HG03139 (cell line): Measurements from ENCODE around the gene THBS1.
A peak's percentile ranks its signal among the peaks of the same experiment; 100 is the strongest.

ENCODE experiments used
- ATAC-seq: cut with Tn5 transposase; IDR thresholded peaks from one replicate; pipeline ENCODE4 v1.9.1; 2021; ENCODE audit not compliant: unreplicated experiment

THBS1 gene

DNA sequence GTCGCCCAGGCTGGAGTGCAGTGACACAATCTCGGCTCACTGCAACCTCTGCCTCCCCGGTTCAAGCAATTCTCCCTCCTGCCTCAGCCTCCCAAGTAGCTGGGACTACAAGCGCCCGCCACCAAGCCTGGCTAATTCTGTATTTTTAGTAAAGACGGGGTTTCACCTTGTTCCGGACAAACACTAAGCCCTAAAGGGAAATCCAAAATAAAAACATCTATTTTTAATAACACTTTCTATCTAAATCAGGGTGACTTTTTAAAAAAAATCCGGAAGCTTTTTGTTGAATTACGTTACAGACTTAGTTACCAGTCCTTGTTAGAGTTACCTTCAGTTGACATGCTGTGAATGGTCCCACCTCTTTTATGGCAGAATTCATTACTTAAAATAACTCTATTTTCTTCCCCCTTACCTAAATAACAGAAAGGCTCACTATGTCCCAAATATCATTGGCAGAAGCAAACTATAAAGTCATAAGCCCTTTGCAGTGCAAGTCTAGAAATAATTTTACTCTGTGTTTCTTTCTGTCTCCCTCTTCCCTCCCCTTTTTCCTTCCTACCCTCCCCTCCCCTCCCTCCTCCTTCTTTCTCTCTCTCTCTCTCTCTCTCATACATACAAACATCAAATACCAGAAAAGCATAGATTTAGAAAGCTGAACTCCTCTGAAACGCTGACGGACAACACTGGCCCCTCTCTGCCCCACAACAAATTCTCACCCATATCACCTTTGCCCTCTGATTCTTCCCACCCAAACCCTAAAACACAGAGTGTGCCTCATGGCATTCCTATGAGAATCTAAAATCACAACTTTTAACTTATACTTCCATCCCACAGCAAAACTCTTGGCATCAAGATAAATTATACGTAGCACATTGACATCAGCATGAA, 18.3 kb downstream of the THBS1 start:
- no peak for ATAC-seq

DNA sequence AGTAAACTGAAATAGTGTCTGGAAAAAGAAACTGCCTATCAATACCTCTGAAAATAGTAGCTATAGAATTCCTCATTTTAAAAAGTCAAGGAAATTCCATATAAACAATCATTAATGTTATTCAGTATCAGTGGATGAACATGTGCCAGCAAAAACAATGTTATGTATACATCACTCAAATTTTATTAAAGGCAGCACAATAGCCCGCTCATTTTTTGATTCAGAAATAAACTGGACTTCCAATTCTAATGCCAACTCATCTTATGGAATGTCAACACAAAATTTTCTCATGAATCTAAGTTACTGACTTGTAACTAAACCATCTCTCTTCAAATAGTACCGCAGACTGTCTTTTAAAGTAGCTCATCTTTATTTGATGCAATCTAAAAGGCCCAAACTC, 19.0 kb downstream of the THBS1 start:
- no peak for ATAC-seq

DNA sequence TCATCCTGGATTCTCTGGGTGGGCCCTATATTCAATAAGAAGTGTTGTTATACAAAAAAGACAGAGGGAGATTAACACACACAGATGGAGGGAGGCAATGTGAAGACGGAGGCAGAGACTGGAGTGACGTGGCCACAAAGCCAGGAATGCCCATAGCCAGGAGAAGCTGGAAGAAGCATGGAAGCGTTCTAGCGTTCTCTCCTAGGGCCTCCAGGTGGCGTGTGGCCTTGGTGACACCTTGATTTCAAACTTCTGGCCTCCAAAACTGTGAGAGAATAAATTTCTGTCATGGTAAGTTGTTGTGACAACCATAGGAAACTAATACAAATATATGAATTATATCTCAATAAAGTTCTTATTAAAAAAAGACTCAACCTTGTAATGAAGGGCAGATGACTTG, 21.3 kb downstream of the THBS1 start:
- ATAC-seq = no peak

DNA sequence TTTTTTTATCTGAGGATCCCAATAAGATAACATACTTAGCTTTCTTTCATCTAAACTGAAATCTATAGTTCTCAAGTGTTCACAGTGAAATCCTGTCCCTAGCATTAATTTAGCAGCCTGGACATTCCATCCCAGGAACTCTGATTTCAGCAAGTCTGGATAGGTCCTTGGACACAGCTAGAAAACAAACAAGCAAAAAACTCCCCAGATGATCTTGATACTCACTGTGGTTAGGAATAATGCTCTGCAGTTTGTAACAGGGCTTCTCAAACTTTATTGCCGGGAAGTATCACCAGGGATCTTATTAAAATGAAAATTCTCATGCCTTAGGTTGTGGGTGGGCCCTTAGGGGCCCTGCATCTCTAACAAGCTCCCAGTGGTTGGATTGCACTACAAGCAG, 24.3 kb downstream of the THBS1 start:
- no peak for ATAC-seq

DNA sequence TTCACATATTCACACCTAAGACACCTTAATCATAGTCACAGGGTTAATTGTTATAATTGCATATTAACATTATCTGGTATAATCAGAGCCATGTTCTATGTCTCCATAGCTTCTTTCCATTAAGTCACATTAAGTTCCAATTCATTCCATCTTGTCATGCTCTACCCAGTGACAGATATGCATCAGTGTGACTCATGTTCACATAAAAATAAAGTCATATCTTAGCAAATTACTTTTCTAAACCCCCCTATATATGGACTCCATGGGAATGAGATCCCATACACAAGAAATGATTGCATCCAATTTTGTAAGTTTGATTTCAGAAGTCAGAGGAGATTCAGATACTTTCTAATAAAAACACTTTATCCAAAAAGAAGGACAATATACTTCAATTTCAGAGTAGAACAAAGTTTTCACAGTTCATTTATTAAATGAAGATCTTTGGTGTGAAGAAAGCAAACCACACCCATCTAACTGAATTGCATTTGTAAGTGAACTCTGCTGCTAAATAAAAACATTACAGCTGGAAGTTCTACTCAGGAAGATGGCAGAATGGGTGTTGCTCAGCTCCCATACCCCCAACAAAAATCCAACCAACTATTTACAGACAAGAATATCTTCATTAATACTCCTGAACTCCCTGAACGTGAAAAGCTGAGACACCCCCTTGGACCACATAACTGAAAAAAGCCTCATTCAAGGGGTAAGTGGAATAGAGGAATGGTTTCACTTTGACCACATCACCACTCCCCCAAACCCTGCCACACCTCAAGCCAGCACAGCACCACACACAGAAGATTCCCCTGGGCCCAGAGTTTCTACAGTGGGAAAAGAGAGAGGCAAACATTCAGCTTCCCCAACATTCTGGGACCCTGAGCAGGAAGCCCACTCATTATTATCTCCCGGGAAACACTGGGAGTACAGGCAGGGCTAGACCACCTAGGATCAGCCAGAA, 27.6 kb downstream of the THBS1 start:
- no peak for ATAC-seq

DNA sequence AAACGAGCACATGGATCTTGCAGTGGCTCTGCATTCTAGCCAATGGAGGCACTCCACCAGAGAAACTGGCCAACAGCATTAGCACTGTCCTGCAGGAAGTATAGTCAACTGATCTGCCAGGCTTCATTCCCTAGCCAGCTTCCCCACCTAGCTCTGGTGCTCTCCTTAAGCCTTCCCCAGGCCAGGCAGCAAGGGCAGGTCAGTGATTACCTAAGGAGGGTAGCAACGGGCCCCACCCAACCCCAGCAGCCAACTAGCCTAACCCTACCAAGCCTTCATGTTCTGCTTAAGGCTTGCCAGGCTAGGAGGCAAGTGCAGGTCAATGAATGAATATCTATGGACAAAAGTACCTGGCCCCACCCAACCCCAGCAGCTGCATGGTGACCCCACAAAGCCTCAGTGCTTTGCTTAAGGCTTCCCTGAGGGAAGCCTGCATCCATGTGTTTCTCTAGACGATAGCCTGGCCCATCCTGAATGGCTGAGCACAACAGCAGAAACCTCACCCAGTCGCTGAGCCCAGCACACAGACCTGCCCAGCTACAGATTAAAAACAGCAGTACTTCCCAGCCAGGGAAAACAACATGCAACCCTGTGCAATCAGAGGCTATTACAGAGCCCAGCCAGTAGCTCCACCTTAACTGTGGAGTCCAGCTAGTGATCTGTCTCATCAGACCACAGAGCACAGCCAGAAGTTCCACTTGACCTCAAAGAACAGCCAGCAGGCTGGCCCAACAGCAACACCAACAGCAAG, 28.5 kb downstream of the THBS1 start:
- no peak for ATAC-seq

DNA sequence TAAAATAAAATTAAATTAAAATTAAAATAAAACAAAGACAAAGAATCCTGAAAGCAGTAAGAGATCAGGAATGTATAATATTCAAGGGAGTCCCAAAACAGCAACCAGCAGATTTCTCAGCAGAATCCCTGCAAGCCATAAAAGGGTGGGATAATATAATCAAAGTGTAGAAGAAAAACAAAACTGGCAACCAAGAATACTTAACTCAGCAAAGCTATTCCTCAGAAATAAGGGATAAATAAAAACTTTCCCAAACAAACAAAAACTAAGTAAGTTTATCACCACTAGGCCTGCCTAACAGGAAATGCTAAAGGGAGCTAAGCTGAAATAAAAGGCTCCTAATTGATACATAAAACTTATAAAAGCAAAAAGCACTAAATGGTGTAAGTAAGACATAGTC, 29.8 kb downstream of the THBS1 start:
- no peak for ATAC-seq

DNA sequence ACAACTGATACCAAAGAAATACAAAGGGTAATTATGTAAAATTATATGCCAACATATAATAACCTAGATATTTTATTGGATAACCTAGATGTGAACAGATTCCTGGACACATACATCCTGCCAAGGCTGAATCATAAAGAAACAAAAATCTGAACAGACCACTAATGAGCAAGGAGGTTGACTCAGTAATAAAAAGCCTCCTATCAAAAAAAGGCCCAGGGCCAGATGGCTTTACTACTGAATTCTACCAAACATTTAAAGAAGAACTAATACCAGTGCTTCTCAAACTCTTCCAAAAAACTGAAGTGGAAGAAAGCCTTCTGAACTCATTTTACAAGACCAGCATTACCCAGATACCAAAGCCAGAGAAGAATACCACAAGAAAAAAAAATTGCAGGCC, 32.4 kb downstream of the THBS1 start:
- ATAC-seq = no peak

DNA sequence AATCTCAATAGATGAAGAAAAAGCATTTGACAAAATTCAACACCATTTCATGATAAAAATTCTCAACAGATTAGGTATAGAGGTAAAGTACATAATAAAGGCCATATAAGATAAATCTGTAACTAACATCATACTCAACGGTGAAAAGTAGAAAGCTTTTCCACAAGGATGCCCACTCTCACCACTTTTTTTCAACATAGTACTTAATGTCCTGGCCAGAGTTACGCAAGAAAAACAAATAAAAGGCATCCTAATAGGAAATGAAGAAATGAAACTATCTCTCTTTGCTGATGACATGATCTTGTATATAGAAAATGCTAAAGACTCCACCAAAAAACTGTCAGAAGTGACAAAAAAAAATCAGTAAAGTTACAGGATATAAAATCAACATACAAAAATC, 33.0 kb downstream of the THBS1 start:
- ATAC-seq = no peak

DNA sequence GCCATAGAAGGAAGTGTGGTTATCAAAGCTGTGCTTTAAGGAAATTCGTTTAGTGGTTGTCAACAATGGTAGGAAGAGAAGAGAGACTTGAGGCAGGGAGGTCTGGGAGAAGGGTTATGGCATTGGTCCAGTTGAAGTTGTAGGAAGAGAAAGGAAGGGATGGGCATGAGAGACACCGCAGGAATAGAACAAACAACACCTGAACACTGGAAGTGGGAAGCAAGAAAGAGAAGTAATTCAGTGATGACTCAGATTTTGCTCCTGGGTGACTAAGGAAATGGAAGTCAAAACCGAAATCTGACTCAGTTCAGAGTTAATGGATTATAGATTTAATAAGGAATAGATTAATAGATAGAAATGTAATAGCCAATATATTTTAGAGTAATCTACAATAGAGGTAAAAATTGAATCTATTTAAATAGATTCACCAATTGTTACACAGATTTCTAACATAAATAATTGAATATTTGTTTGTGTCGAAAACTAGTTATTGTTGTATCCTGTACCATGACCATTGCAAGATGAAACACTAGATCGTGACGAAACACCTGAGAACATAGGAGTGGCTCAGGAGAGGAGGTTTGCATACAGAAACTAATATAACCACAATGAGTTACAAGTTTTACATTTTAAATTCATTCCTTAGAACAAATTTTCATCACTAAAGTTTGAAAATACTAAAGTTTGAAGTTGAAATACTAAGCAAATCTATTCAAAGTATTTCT, 36.0 kb downstream of the THBS1 start:
- no peak for ATAC-seq

DNA sequence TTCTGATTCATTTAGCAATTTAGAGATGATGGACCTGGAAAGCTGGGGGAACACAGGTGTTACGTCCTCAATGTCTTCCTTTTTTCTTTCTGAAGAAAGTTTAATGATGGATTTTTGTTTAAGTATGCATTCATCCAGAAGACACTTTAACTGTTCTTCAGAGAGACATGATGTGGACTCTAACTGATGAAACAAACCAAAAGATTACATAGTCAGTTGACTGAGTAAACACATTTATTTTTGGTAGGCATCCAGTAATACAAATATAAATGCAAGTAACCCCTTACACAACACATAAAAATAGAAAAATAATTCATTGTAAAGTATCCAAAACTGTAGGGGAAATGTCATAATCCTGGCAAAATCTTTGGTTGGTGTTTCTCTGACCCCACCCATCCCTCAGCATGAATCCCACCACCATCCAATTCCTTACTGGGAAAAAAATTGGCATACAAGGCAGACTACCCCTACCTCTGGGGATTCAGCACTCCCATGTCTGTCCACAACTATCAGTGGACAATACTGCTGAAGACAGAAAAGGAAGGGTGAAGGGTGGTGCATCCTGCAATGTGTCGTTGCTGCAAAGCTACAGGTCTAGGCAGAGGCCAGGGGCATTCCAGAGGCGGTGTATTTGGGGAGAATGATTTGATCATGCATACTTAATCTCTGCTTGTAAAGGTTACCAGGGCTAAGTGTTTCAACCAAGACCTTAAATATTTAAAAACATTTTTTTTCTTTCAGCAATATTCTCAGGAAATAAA, 37.4 kb downstream of the THBS1 start:
- no peak for ATAC-seq

DNA sequence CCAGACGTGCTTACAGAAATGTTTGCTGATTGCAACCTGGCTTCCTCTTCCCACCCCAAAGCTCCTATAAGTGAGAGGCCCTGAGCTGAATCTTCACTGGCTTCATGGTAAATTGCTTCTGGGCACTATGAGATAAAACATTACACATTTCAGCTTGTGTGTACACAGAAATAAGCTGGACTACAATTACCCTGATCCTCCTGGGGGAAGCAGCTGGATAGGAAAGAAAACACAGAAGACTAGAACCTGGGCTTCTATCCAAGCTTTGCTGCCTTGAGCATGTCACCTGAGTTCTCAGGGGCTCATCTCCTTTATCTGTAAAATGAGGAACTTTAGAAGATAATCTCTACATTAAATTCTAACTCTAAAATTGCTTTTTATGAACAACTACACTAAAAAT, 40.3 kb downstream of the THBS1 start:
- ATAC-seq = no peak

DNA sequence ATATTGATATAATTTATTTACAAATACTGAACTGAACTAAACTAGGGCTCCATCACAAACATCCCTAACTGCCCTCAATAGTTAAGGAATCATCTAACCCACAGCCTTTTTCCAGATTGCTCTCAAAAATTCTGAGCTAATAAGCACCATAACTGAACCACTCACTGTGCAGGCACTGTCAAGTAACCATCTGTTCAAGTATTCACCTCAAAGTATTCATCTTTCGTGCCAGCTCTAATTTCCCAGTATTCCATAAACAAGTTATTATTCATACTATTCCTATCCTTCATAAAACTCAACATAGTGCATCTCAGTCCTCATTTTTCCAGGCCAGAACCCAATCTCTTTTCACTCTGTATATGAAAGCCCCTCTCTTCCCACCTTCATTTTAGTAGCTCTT, 41.1 kb downstream of the THBS1 start:
- ATAC-seq = no peak

DNA sequence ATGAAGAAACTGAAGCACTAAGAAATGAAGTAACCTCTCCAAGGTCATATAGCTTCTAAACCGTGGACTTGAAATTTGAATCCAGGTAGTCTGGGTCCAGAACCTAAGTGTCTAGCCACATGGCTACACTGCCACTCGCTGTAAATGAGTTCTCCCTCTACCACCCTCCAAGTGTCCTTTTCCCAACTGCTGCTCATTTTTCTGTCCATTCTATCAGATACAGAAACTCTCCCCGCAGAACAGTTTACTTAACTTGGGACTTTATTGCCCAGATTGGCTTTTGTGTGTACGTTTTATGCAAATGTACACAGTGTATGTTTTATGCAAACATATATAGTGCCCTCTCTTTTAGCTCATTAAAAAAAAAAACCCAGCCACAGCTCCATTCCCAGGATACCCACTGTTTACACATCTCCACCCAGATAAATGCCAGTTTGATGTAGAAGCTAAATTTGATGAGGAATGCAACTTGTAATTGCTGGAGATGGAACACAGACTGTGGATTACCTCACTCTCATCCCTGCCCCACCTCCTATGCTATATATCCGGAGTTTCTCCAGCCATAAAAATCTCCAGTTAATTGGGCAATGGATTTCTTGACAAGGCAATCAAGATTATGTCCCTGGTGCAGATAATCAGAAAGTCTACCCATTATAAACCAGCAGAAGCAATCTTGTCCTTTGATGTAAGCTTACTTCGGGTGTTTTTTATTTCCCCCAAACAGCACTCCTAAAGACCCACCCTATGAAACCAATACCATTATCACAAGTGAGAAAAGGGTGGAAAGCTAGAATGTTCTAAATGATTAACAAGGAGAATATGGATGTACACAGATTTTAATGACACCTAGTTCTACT, 42.0 kb downstream of the THBS1 start:
- ATAC-seq = no peak

DNA sequence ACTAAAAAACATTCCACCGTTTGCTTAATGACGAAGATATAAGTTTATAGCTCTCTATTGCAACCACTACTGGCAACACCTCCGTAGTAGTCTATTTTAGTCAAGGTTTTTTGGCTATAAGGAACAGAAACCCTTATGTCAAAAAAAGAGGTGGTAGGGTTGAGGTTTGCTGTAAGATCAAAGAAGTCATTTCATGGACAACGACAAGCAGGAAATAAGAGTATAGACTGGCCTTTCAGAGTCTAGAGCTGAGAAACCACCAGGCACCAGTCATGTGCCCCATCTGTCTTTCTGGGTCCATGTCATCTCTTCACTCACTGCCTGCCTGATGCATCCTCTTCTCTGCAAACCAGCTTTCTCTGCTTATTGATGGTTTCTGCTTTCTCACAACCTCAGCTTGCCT, 42.7 kb downstream of the THBS1 start:
- peak; percentile 84 for ATAC-seq

DNA sequence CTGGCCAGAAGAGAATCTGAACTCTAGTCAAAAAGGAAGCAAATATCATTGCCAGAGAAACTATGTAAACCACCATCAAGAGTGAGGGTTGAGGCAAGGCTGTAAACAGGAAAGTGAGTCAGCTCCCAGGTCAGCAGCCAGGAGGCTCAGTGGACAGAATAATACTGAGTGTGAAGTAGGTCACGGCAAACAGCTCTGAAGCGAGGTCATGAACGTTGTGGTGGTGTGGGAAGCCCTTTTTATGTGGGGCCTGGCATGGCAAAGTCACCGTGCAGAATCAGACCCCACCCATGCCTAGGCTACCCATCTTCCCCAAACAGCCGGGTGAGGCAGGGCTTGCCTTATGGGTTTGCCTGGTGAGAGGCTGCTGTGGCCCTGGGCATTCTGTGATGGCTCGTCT, 43.9 kb downstream of the THBS1 start:
- ATAC-seq = no peak

DNA sequence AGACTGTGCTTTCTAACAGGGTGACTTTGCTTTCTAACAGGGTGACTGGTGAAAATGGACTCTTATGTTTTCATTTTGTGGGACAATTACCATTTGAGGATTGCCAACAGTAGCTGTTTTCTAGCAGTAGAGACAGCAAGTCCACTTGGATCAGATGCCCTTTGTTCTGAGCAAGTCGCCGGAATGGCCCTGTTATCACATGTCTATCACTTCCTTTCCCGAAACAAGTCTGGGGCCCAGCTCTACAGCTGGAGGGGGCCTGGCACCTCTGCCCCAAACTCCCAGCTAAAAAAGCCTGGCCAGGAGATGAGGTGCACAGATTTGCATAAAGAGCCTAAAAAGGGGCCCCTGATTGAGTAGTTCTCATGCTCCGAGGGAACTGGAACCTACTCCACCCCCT, 44.6 kb downstream of the THBS1 start:
- no peak for ATAC-seq

DNA sequence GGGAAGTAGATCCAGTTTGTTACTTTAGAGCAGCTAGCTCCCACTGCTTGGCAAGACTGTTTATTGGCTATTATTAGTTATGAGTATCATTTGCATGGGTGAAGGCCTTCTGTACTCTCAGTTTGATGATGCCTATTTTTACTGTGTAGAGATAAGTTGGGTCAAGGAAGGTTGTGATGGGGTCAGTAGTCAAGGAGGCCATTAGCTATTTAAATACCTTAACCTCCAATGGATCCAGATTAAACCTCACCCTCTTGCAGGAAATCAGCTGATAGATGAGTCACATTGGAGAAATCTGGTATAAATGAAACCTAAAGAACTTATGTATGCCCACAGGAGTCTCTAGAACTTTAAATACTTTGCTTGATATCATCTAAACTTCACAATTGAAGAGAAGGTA, 45.0 kb downstream of the THBS1 start:
- no peak for ATAC-seq
